Kidney glomerular epithelial cell (primary cell): Measurements from ENCODE around the gene CC2D1A.
"Not testable (repeated sequence)": the region's sequence is repeated elsewhere in the genome, so short reads cannot be mapped to it uniquely, and the experiment has no call there.

Experiments
- DNase-seq: peaks from one replicate; lab custom pipeline; 2025; lab: John Stamatoyannopoulos, UW

Gene CC2D1A

DNA sequence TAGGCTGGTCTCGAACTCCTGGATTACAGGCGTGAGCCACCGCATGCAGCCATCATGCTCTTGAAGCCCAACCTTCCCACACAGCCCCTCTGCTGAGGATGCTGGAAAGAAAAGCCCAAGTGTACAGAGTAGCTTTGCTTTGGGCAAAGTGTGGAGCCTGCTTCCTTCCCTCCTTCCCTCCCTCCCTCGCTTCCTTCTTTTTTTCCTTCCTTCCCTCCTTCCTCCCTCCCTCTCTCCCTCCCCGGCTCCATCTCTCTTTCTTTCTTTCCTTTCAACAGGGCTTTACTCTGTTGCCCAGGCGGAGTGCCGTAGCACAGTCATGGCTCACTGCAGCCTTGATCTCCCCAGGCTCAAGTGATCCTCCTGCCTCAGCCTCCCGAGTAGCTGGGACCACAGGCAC, 2.7 kb downstream of the CC2D1A start:
- DNase-seq: no peak

DNA sequence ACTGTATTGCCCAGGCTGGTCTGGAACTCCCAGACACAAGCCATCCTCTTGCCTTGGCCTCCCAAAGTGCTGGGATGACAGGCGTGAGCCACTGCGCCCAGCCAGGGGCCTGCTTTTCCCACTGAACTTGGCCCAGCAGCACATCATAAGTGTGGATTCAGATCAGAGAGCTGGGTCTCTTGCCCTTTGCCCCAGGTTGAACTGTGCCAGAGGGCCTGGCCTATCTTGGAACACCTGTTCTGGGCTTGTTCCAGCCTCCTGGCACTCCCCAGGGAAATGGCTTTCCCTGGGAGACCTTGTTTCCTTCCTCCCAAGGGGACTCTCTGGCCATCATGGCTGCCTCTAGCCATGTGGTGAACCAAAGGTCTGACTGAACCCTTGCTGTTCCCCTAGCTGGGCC, 3.4 kb downstream of the CC2D1A start:
- no peak for DNase-seq

- no peak for DNase-seq
Measured at GRCh38 chr19:13913352-13913751, 7.4 kb downstream of the CC2D1A start.

DNA sequence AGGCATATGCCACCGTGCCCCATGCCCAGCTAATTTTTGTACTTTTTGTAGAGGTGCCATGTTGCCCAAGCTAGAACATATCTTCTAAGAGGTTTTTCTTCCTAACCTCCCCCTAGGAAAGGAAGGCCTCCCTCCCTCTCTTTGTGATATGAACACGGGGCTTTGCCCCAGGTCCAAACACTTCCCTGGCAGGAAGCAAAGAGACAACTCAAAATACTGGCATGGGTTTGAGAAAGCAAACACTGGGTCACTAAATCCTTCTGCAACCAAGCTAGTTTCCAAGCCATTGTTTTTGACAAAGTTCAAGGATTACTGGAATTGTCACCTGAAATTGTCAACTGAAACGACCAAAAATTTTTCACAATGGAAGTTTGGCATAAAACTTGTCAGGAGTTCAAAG, 8.8 kb downstream of the CC2D1A start:
- no peak for DNase-seq

DNA sequence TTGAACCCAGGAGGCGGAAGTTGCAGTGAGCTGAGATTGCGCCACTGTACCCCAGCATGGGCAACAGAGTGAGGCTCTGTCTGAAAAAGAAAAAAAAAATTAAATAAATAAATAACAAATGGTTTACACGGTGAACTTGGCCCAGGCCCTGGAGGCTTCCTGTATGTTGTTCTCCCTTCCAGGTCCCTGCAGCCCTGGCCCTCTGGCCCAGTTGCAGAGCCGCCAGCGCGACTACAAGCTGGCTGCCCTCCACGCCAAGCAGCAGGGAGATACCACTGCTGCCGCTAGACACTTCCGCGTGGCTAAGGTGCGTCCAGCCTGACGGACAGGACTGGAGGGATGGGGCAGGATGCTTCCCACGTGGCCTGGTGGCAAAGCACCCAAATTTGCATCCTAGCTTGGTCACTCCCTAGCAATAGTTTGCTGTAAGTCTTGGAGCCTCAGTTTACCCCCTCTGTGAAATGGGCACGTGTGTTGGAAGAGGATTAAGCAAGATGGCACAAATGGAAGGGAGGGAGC, 11.9 kb downstream of the CC2D1A start:
- DNase-seq: no peak

DNA sequence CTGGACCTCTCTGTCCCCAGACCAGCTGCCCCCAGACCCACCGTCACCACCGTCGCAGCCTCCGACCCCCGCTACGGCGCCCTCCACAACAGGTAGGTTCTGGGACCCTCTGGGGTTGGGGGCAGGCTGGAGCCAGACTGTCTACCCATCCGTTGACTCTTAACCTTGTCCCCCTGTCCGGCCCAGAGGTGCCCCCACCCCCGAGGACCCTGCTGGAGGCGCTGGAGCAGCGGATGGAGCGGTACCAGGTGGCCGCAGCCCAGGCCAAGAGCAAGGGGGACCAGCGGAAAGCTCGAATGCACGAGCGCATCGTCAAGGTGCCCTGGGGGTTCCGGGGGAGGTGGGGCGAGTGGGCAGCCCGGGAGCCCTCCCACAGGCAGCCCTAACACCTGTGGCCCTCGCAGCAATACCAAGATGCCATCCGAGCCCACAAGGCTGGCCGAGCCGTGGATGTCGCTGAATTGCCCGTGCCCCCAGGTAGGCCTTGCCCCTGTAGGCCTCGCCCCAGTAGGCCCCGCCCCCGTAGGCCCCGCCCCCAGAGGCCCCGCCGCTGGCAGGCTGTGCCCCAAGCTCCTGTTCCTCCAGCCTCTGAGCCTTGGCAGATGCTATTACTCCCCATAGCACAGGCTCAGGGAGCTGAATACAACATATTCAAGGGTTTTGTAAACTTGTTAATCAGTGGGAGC, 12.9 kb downstream of the CC2D1A start:
- DNase-seq: no peak

- no peak for DNase-seq
Measured at GRCh38 chr19:13920524-13920923, 14.5 kb downstream of the CC2D1A start.

DNA sequence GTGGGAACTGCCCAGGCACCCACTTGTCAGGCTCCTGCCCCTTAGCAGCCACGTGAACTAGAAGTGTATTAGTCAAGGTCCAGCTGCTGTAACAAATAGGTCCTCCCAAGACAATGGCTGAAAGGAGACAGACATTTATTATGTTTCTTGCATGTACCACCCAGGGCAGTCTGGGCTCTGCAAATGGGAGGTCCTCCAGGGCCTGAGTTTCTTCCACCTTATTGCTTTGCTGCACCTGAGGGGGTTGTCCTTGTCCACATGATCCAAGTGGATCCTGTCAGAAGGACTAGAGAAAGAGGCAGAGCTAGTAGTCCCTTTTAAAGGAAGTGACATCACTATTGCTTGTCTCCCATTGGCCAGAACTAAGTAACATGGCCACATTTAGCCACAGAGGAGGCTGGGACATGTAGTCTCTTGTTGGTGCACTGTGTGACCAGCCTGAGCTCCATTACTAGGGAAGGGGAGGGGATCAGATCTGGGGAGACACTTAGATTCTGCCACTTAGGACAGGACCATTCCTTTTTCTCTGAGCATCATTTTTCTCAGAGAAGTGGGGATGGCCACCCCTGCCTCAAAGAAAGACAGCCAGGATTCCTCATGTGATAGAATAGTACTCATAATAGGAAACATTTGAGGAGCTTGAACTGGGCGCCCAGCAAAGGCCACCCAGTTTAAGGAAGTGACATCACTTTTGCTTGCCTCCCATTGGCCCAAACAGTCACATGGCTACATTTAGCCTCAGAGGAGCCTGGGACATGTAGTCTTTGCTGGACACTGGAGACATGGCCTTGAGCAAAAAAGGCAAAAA, 15.1 kb downstream of the CC2D1A start:
- peak; percentile 1 for DNase-seq

DNA sequence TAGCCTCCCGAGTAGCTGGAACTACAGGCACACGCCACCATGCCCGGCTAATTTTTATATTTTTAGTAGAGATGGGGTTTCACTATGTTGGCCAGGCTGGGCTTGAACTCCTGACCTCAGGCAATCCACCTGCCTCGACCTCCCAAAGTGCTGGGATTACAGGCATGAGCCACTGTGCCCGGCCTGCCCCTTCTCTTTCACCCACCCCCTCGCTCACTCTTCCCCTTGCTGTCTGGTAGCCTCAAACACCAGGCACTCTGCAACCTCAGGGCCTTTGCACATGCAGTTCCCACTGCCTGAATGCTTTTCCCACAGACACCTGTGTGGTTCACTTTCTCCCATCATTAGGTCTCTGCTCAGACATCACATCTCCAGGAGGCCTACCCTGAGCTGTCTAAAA, 16.1 kb downstream of the CC2D1A start:
- DNase-seq: not testable (repeated sequence)

GRCh38 chr19:13923194-13923987, 17.4 kb downstream of the CC2D1A start:
- DNase-seq: no peak

DNA sequence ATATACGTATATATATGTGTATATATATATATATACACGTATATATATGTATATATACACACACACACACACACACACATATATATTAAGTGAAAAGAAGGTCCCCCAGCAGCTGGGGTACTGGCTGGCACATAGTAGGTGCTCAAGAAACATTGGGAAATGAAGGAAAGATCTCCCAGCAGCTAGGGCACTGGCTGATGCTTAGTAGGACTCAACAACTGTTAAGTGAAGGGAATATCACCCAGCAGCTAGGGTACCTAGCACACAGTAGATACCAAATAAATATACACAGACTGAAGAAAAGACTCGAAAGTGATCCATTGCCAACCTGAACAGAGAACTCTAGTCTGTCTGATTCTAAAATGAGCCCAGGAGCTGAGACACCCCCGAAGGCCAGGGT, 20.0 kb downstream of the CC2D1A start:
- no peak for DNase-seq

GRCh38 chr19:13926715-13927114, 20.7 kb downstream of the CC2D1A start:
- DNase-seq: no peak

DNA sequence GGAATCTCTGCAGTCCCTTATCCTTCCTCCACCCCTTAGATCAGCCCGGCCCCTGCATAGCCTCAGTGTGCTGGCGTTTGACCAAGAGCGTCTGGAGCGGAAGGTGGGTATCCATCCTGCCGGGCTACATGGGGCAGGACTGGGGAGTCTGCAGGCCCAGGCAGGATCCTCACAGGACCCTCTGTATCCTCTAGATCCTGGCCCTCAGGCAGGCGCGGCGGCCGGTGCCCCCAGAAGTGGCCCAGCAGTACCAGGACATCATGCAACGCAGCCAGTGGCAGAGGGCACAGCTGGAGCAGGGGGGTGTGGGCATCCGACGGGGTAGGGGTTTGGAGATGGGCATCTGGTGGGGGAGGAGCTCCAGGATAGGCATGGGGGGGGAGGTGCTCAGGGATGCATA, 23.3 kb downstream of the CC2D1A start:
- DNase-seq: no peak

DNA sequence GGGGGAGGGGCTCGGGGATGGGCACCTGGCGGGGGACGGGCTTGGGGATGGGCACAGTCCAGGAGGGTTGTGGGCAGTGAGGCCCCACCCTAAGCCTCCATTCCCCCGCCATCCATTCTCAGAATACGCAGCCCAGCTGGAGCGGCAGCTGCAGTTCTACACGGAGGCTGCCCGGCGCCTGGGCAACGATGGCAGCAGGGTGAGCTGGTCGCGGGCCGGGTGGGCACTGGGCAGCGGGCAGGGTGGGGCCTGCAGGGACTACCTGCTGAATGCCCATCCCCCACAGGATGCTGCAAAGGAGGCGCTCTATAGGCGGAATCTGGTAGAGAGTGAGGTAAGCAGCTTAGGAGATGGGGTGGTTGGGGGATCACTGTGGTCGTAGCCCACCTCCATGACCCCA, 24.0 kb downstream of the CC2D1A start:
- no peak for DNase-seq

DNA sequence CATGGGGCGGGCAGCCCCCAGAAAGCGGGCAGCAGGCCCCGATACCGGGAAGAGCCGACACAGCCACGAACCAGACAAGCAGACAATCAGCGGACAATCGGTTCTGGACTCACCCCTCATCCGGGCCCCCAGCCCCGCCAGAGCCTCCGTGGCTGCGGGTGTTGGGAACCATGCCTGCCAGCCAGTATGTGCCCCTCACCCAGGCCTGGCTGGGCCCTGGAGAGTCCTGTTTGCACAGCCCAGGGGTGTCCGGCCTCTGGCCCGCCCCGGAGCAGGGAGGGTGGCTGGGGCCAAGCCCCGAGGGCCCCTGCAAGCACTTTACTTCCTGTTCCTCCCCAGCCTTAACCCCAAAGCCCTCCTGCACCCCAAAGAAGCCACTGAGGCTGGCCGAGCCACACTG, 24.4 kb downstream of the CC2D1A start:
- no peak for DNase-seq

GRCh38 chr19:13931391-13932148, 25.6 kb downstream of the CC2D1A start:
- no peak for DNase-seq

GRCh38 chr19:13932149-13932637, 26.2 kb downstream of the CC2D1A start:
- no peak for DNase-seq

- no peak for DNase-seq
Measured at GRCh38 chr19:13932911-13933393, 27.0 kb downstream of the CC2D1A start.

GRCh38 chr19:13934785-13935109, 28.7 kb downstream of the CC2D1A start:
- DNase-seq: no peak

GRCh38 chr19:13935765-13936510, 29.9 kb downstream of the CC2D1A start:
- no peak for DNase-seq
